ENCODE data around the gene ACOT6. TPM values are rescaled to one million over a fixed set of nuclear protein-coding genes. Genes with fewer than 3 reads are reported as not detected.
A peak's percentile ranks its signal among the peaks of the same experiment; 100 is the strongest.

The ACOT6 gene
- total and polyA plus RNA-seq, 9 of the 15 experiments (the other 6 are each of a cell fraction or from before 2014, with no cell fraction given), result not detected

DNA sequence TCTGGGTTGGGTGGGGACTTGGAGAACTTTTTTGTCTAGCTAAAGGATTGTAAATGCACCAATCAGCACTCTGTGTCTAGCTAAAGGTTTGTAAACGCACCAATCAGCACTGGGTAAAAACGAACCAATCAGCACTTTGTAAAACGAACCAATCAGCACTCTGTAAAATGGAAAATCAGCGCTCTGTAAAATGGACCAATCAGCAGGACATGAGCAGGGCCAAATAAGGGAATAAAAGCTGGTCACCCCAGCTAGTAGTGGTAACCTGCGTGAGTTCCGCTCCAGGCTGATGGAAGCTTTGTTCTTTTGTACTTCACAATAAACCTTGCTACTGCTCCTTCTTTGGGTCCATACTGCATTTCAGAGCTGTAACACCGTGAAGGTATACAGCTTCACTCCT, 45.0 kb upstream of the ACOT6 start:
- ATAC-seq (no peak), DNase-seq (ENCODE audit: extremely low read depth in 1 of 4, low spot score in 3 of 4) (no peak), FAIRE-seq (no peak)
- H2AFZ ChIP-seq (ENCODE audit: low read depth, low read length), result no peak overlapping the region
- intact Hi-C loops (cut with micrococcal nuclease) (no loop called here), in situ Hi-C loops (cut with MboI) (no loop called here)
- H3K9me3 ChIP-seq (replicated peaks; ENCODE audit: control insufficient read depth, insufficient read depth, low read depth, low read length), result no peaks in the 10 kb centered on the region
- no peak overlapping the region for H3K4me3 ChIP-seq
- no TSS peak for BruUV-seq (replicated peaks)
- H3K9ac ChIP-seq (ENCODE audit: insufficient read depth in 1 of 2, low read depth in 2 of 2, low read length in 2 of 2), result no peak overlapping the region
- H3K4me1 ChIP-seq (replicated peaks in 1 of 2; ENCODE audit: control insufficient read depth in 2 of 2, insufficient read depth in 2 of 2, low read length in 2 of 2), result no peaks in the 10 kb centered on the region; a peak in 1 of 5 replicates
- no peaks in the 10 kb centered on the region for H3K36me3 ChIP-seq (ENCODE audit: control insufficient read depth, insufficient read depth, low read length)
- H3K4me2 ChIP-seq (ENCODE audit: insufficient read depth, low read length), result no peak overlapping the region
- POLR2A ChIA-PET, result no interaction called here
- H3K27ac ChIP-seq (ENCODE audit: extremely low read depth, low read depth, low read length), result no peak overlapping the region
- 41% methylated on average over 6 of the region's 7 CpGs for WGBS (ENCODE audit: insufficient coverage, low coverage, missing lambda C conversion rate)
- CTCF ChIA-PET (ENCODE audit: low intra/inter-chr PET ratio), result no interaction called here
- H3K27me3 ChIP-seq (ENCODE audit: control insufficient read depth in 2 of 2, insufficient read depth in 2 of 2, low read length in 2 of 2), result no peaks in the 10 kb centered on the region
- H3K79me2 ChIP-seq (ENCODE audit: control insufficient read depth, insufficient read depth, low read length), result no peaks in the 10 kb centered on the region
- H4K20me1 ChIP-seq (replicated peaks; ENCODE audit: control insufficient read depth, insufficient read depth, low read length), result no peaks in the 10 kb centered on the region
- H3K9me1 ChIP-seq (ENCODE audit: control insufficient read depth, insufficient read depth, low read length), result no peaks in the 10 kb centered on the region
- no peak for TF ChIP-seq SNAPC5 (CRISPR knock-in tag; IDR thresholded peaks at IDR 0.05)
- TF ChIP-seq, protein P1, sequence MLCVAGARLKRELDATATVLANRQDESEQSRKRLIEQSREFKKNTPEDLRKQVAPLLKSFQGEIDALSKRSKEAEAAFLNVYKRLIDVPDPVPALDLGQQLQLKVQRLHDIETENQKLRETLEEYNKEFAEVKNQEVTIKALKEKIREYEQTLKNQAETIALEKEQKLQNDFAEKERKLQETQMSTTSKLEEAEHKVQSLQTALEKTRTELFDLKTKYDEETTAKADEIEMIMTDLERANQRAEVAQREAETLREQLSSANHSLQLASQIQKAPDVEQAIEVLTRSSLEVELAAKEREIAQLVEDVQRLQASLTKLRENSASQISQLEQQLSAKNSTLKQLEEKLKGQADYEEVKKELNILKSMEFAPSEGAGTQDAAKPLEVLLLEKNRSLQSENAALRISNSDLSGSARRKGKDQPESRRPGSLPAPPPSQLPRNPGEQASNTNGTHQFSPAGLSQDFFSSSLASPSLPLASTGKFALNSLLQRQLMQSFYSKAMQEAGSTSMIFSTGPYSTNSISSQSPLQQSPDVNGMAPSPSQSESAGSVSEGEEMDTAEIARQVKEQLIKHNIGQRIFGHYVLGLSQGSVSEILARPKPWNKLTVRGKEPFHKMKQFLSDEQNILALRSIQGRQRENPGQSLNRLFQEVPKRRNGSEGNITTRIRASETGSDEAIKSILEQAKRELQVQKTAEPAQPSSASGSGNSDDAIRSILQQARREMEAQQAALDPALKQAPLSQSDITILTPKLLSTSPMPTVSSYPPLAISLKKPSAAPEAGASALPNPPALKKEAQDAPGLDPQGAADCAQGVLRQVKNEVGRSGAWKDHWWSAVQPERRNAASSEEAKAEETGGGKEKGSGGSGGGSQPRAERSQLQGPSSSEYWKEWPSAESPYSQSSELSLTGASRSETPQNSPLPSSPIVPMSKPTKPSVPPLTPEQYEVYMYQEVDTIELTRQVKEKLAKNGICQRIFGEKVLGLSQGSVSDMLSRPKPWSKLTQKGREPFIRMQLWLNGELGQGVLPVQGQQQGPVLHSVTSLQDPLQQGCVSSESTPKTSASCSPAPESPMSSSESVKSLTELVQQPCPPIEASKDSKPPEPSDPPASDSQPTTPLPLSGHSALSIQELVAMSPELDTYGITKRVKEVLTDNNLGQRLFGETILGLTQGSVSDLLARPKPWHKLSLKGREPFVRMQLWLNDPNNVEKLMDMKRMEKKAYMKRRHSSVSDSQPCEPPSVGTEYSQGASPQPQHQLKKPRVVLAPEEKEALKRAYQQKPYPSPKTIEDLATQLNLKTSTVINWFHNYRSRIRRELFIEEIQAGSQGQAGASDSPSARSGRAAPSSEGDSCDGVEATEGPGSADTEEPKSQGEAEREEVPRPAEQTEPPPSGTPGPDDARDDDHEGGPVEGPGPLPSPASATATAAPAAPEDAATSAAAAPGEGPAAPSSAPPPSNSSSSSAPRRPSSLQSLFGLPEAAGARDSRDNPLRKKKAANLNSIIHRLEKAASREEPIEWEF (CRISPR knock-in tag; IDR thresholded peaks at IDR 0.05), result no peak
- no peak for TF ChIP-seq CBX1 (IDR thresholded peaks at IDR 0.05; ENCODE audit: low read depth)
- TF ChIP-seq NFYB (IDR thresholded peaks at IDR 0.05; ENCODE audit: extremely low read depth, insufficient read length), result peak; percentile 19
- TF ChIP-seq NELFE (IDR thresholded peaks at IDR 0.05; ENCODE audit: insufficient read depth, insufficient read length), result no peak
- TF ChIP-seq NEUROD1 (IDR thresholded peaks at IDR 0.05; ENCODE audit: borderline replicate concordance, low read depth, low read length, partially characterized antibody), result no peak
- TF ChIP-seq KAT8 (IDR thresholded peaks at IDR 0.05; ENCODE audit: low read depth), result no peak
- no peak for TF ChIP-seq ZNF217 (CRISPR knock-in tag; IDR thresholded peaks at IDR 0.05)
- TF ChIP-seq ZNF316 (IDR thresholded peaks at IDR 0.05), result peak; percentile 54
- no peak for TF ChIP-seq FOXA3 (CRISPR knock-in tag; conservative IDR thresholded peaks at IDR 0.05 in 1 of 2, IDR thresholded peaks at IDR 0.05 in 1 of 2)
